Pulmonary artery endothelial cell (primary cell): ENCODE measurements around the gene SMIM33. TPM values are rescaled to one million over a fixed set of nuclear protein-coding genes. Genes with fewer than 3 reads are reported as not detected.
"Not testable (repeated sequence)": the region's sequence is repeated elsewhere in the genome, so short reads cannot be mapped to it uniquely, and the experiment has no call there.

Source experiments
- DNase-seq: peaks from one replicate; pipeline ENCODE4 v3.0.0-alpha.2; 2011; ENCODE audit warnings: low read depth, low spot score
- total RNA-seq: library from RNA; depleted of rRNA; stranded (reverse); fragments of >200 nt; gene quantifications from 2 replicates; pipeline ENCODE4 v1.2.3, GENCODE V29; 2014

SMIM33 gene
- under 0.01 TPM in 1 of 2 replicates, not detected in the other for total RNA-seq

GRCh38 chr5:139470821-139471300, at the start of gene SMIM33:
TSS of gene SMIM33 (plus strand) at chr5:139471004. CDS start at chr5:139471122, 118 bp downstream.
- no peak for DNase-seq

- peak; percentile 43 for DNase-seq
These were observed 48.4 kb upstream of the SMIM33 start for GRCh38 chr5:139422307-139422893.

GRCh38 chr5:139425497-139425896, 45.3 kb upstream of the SMIM33 start:
- DNase-seq = no peak

DNA sequence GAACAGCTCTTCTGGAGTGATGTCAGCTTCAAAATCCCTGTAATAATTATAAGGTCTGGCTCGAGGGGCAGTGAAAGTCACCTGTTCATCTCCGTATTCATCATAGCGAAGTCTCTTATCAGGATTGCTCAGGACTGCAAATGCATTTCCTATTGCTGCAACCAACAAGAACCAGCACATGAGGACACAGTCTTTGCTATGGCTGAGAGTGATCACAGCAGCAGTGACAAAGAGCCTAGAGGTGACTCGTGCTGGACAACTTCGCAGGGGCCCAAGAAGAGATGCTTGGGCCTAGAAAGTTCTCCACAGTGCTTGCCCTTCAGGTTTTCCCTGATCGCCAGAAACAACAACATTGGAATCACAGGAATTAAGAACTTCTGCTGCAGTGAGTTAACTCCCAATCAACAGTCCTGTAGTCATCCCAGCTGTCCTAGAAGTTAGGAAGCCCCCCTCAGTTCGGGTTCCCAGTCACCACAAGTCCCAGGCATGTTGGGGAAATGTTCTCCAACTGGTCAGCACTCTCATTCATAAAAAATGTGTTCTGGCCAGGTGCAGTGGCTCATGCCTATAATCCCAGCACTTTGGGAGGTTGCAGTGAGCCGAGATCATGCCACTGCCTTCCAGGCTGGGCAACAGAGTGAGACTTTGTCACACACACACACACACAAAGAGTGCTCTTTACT, 44.5 kb upstream of the SMIM33 start:
- no peak for DNase-seq

DNA sequence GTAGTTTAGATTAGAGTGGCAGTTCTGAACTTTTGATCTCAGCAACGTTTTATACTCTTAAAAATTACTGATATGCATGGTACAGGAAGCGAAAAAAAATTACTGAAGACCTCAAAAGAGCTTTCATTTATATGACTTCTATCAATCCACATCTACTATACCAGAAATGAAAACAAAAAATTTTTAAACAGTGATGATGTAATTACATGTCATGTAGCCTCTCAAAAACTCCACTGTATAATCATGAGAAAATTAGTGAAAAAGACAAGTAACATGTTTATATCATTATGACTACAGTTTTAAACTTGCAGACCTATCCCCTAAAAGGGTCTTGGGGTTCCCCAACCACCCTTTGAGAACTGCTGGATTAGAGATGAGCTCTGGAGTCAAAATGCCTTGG, 40.8 kb upstream of the SMIM33 start:
- no peak for DNase-seq

DNA sequence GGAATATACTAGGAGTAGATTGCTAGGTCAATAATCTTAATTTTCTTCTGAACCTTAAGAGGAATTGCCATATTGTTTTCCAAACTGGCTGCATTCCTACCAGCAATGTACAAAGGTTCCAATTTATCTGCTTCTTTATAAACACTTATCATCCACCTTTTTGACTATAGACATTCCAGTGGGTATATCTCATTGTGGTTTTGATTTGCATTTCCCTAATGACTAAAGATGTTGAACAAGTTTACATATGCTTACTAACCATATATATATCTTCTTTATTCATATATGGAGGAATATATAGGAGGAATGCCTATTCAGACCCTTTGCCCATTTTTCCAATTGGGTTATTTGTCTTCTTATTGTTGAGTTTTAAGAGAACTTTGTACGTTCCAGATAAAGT, 39.1 kb upstream of the SMIM33 start:
- DNase-seq = no peak

DNA sequence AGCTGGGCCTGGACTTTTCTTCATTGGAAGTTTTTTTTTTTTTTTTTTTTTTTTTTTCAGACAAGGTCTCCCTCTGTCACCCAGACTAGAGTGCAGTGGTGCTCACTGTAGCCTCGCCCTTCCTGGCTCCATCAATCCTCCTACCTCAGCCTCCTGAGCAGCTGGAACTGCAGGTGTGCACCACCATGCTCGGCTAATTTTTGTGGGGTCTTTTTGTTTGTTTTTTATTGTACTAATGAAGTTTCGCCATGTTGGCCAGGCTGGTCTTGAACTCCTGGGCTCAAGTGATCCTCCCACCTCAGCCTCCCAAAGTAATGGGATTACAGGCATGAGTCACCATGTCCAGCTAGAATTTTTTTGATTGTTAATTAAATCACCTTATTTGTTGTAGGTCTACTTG, 35.1 kb upstream of the SMIM33 start:
- no peak for DNase-seq

GRCh38 chr5:139438707-139439012, 32.1 kb upstream of the SMIM33 start:
- no peak for DNase-seq

DNA sequence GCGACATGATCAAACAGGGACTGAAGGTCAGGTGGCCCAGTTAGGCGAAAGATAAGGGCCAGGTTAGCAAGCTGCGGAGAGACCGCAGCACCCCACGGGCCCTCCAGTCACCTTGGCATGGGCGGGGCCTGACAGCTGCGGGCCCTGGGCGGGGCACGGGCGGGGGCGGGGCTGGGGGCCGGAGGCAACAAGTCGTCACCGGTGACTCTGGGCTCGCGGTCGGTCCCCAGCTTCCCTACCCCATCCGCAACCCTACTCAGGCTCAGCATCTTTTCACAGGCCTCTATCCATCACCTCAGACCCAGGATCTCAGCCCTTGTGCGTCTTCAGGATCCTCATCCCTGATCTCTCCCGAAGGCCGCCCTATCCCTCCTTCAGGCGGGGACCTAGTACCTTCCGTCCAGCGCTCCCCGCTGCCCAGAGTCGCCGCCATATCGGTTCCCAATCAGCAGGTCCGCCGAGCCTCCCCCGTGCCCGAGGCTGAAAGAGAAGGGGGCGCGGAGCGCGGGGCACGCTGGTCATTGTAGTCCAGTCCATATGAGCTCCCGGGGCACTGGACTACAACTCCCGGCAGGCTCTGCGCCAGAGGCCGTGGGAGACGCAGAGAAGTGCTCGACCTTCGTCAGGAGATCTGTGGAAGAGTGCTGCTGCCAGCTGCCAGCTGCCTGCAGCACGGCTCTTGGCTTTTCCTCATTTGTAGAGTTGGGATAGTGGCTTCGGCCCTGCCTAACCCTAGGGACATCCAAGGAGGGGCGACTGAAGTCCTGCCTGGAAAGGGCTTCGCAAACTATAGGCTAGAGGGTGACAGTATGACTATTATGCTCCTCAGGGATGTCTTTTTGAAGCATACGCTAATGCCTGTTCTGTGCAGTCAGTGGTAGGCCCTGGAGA, 31.5 kb upstream of the SMIM33 start, which contains the start of gene DNAJC18:
DNAJC18 (minus strand) TSS at position 513 of the 891 bp plus-strand sequence; CDS start at position 433, 80 bp downstream.
- DNase-seq = no peak

DNA sequence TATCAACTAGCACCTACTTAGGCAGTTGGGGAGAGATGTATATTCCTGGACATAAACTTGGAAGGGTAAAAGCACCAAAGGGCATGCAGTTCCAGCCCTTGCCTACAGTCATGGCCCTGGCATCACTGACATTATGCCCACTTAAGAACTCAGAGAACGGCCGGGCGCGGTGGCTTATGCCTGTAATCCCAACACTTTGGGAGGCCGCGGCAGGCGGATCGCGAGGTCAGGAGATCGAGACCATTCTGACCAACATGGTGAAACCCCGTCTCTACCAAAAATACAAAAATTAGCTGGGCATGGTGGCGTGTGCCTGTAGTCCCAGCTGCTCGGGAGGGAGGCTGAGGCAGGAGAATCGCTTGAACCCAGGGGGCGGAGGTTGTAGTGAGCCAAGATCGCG, 30.4 kb upstream of the SMIM33 start:
- not testable (repeated sequence) for DNase-seq

DNA sequence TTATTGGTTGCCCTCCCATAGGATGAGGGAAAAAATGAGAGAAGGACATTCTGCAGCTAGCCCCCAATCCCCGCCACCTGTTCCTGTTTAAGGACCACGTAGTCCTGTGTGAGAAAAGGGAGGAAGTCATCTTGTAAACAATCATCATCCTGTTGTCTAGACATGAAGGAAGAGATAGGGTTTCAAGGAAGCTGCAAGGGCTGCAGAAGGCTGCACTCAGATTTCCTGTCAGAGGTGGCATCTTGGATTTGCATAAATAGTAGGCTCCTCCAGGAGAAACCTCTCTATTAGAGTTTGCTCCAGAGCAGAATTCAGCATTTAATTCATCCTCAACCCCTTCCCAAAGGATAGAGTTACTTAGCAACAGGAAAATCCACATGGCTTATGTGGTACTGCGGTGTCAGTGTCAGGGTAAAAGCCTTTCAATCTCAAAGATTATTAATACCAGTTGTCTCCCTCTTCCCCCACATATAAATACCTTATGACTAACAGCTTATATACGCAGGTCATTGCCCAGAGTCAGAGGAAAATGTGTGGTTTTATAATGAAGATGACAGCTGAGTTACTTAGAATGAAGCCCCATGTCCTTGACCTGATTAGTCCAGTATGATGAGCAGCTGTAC, 26.9 kb upstream of the SMIM33 start:
- DNase-seq = no peak

GRCh38 chr5:139445325-139446170, 25.3 kb upstream of the SMIM33 start:
- no peak for DNase-seq

DNA sequence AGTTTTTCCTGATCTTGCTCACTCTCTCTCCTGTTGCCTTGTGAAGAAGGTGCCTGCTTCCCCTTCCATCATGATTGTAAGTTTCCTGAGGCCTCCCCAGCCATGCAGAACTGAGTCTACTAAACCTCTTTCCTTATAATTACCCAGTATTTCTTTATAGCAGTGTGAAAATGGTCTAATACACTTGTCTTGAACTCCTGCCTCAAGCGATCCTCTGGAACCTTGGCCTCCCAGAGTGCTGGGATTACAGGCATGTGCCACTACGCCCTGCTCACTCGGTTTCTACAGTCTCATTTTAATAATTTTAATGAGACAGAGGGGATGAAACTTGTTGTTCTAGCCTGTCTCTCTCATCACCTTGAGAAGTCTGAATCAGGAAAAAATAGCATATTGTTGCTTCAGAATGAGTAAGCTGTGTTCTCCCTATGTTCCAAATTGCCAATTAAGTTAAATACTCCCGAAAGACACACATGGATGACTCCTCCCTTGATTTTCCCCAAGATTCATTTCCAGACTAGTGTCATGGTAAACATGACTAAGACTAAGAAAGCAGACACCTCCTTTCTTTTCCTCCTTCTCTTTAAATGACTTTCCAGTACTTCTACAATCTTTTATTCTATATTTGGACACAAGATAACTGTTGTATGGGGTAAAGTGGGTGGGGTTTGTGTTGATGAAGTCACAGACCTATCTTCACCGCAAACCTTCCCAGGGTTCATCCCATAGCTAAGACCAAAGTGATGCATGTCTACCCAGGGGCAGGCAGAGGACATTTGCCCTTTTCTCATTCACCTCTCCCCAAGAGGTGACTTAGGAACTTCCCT, 23.6 kb upstream of the SMIM33 start:
- DNase-seq = no peak

GRCh38 chr5:139451176-139451575, 19.6 kb upstream of the SMIM33 start:
- no peak for DNase-seq

- no peak for DNase-seq
These were observed 18.7 kb upstream of the SMIM33 start for GRCh38 chr5:139451878-139452660.

DNA sequence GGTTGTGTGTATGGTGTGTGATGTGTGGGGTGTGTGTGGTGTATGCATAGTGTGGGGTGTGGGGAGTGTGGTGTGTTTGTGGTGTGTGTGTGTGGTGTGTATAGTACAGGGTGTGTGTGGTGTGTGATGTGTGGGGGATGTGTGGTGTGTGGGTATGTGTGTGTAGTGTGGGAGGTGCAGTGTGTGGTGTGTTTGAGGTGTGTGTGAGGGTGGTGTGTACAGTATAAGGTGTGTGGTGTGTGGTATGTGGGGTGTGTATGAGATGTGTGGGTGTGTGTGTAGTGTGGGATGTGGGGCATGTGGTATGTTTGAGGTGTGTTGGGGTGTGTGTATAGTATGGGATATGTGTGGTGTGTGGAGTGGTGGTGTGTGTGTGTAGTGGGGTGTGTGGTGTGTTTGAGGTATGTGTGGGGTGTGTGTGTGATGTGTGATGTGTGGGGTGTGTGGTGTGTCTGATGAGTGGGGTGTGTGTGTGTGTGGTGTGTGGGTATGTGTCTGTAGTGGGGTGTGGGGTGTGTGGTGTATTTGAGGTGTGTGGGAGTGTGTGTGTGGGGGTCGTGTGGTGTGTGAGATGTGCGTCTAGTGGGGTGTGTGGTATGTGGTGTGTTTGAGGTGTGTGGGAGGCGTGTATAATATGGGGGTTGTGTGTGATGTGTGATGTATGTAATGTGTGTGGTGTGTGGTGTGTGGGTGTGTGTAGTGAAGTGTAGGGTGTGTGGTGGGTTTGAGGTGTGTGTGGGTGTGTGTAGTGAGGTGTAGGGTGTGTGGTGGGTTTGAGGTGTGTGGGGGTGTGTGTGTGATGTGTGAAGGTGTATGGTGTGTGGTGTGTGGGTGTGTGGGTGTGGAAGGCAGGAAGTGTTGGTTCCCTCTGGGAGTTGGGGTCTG, 16.9 kb upstream of the SMIM33 start:
- DNase-seq = no peak

GRCh38 chr5:139454568-139455290, 16.1 kb upstream of the SMIM33 start:
- no peak for DNase-seq
